K562 (cell line): Measurements from ENCODE around the gene ERMARD. TPM values are rescaled to one million over a fixed set of nuclear protein-coding genes. Genes with fewer than 3 reads are reported as not detected.
A peak's percentile ranks its signal among the peaks of the same experiment; 100 is the strongest.

Experiments
- BCOR ChIP-seq: fragments of 450-650 bp; IDR thresholded peaks from 2 replicates; pipeline ENCODE4 v1.6.1; 2016
- MLX ChIP-seq, 2 experiments: fragments of 450-650 bp in 1 of 2; sonication (generic) in 1 of 2; formaldehyde crosslinking; conservative IDR thresholded peaks; 2 replicates each; pipeline versions ENCODE4 v1.4.0 to v1.8.1; 2020 to 2022; ENCODE audit warnings: mild to moderate bottlenecking in 1 of 2, missing genetic modification reagents in 1 of 2
- PATZ1 ChIP-seq: fragments of 250-450 bp; sonication (Bioruptor Pico); IDR thresholded peaks from 2 replicates; pipeline ENCODE4 v1.5.0; 2020; ENCODE audit warnings: mild to moderate bottlenecking, borderline replicate concordance
- POLR2H ChIP-seq: IDR thresholded peaks from 2 replicates; pipeline ENCODE4 v1.6.1; 2016; ENCODE audit warnings: missing genetic modification characterization, low read depth, mild to moderate bottlenecking, control low read depth, missing compliant biosample characterization, moderate library complexity
- PTBP1 ChIP-seq: fragments of 200-400 bp; formaldehyde crosslinking; IDR thresholded peaks from 2 replicates; pipeline ENCODE4 v1.6.1; 2017; ENCODE audit warnings: low read depth, low read length
- REST ChIP-seq, 2 experiments: fragments of 450-650 bp; formaldehyde crosslinking in 1 of 2; IDR thresholded peaks; 2 replicates each; pipeline versions ENCODE4 v1.4.0 to v1.6.1; 2014 to 2020; ENCODE audit warnings: mild to moderate bottlenecking in 2 of 2, borderline replicate concordance in 1 of 2, low read depth in 1 of 2
- ZBTB1 ChIP-seq: sonication (generic); formaldehyde crosslinking; IDR thresholded peaks from 2 replicates; pipeline ENCODE4 v1.8.1; 2023; ENCODE audit warnings: missing genetic modification reagents, low read depth, mild to moderate bottlenecking, borderline replicate concordance
- ZFP30 ChIP-seq: fragments of 250-450 bp; sonication (Bioruptor Pico); IDR thresholded peaks from 2 replicates; pipeline ENCODE4 v1.8.0; 2022; ENCODE audit warnings: moderate library complexity, mild to moderate bottlenecking, inconsistent platforms, borderline replicate concordance
- ZNF12 ChIP-seq: sonication (generic); formaldehyde crosslinking; IDR thresholded peaks from 2 replicates; pipeline ENCODE4 v1.4.0; 2020; ENCODE audit warnings: mild to moderate bottlenecking, missing genetic modification reagents
- ZNF197 ChIP-seq: fragments of 200-800 bp; sonication (Bioruptor generic); IDR thresholded peaks from 2 replicates; pipeline ENCODE4 v1.6.1; 2016; ENCODE audit warnings: low read depth, missing genetic modification characterization, missing compliant biosample characterization
- ZNF277 ChIP-seq: fragments of 250-450 bp; sonication (Bioruptor Pico); IDR thresholded peaks from 2 replicates; pipeline ENCODE4 v1.8.0; 2022; ENCODE audit warnings: inconsistent platforms, mild to moderate bottlenecking, moderate library complexity, borderline replicate concordance
- ZNF717 ChIP-seq: fragments of 250-450 bp; sonication (Bioruptor Pico); IDR thresholded peaks from 2 replicates; pipeline ENCODE4 v1.5.0; 2021
- polyA plus RNA-seq, 8 experiments: library from polyadenylated mRNA; depleted of rRNA in 4 of 8; stranded (reverse) in 5 of 8; unstranded in 3 of 8; fragments of >200 nt; fragmentation: Nextera tagmentation in 2 of 8; fragmentation: Illumina TruSeq in 1 of 8; extraction: Ambion mirVana in 2 of 8; extraction: Trizol in 1 of 8; gene quantifications; 2 replicates each; pipeline versions ENCODE4 v1.2.1 to v1.2.3, GENCODE V29; 2011 to 2014; ENCODE audit warnings: inconsistent platforms in 1 of 8, missing spikeins in 1 of 8
- total RNA-seq, 7 experiments: library from RNA; depleted of rRNA in 6 of 7; stranded (reverse); fragments of >200 nt in 6 of 7; fragmentation: Illumina TruSeq in 2 of 7; extraction: Trizol in 2 of 7; gene quantifications; 2 replicates each; pipeline versions ENCODE4 v1.2.1 to v1.2.3, GENCODE V29; 2011 to 2021; ENCODE audit warnings: low replicate concordance in 1 of 7

ERMARD gene
- total and polyA plus RNA-seq, 9 of the 15 experiments (the other 6 are each of a cell fraction or from before 2014, with no cell fraction given), result 14.5 to 68.6 (median 27.7) TPM

GRCh38 chr6:169701954-169702839 is 49.2 kb upstream of the ERMARD start, which contains the start of the genes C6orf120 and WDR27 (continued):
- TF ChIP-seq ZNF277 (CRISPR knock-in tag) (no peak), REST (IDR thresholded peaks at IDR 0.05; ENCODE audit: borderline replicate concordance) (peak; percentile 5; the same call in 1 of the 2 replicates), REST (CRISPR knock-in tag; IDR thresholded peaks at IDR 0.05; ENCODE audit: low read depth) (no peak), POLR2H (tag) (peak; percentile 90), ZNF197 (CRISPR knock-in tag) (no peak), PTBP1 (no peak), BCOR (no peak; the same call in 1 of the 2 replicates), ZNF12 (CRISPR knock-in tag) (no peak), MLX (CRISPR knock-in tag; conservative IDR thresholded peaks at IDR 0.05) (no peak; a peak in 1 of 4 replicates), ZBTB1 (0 out of 2 replicates have a peak, but pooled peaks have one; percentile 68), ZNF717 (CRISPR knock-in tag) (no peak), ZFP30 (CRISPR knock-in tag) (no peak), PATZ1 (CRISPR knock-in tag) (peak; percentile 63; the same call in 1 of the 2 replicates)
